Activated effector memory CD4-positive, alpha-beta T cell treated with Interleukin-2 at 50 U/mL for 16 hours (primary cell): ENCODE results near the gene SNCB.
"Not testable (repeated sequence)": the region's sequence is repeated elsewhere in the genome, so short reads cannot be mapped to it uniquely, and the experiment has no call there.

Experiments
- DNase-seq: peaks from one replicate; pipeline ENCODE4 v3.0.0-alpha.2; 2020

SNCB gene

DNA sequence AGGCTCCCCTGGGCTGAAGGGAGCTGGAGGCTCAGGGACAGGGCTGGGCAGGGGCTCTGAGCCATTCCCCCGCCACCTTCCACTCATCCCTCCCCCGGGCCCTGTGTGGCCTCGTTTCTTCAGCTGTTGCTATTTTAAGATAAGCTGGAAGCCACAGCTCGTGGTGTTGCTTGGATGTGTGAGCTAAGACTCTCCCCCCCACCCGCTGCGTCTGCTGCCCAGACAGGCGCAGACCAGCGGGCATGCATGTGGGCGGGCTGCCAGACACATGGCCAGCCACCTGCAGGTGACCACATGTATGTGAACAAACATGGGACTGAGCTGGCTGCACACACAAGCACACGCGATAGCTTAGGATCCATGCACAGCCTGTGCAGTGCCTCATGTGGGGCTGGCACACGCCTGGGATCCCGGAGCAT, 8.7 kb downstream of the SNCB start:
- no peak for DNase-seq

GRCh38 chr5:176620333-176620981, 9.9 kb downstream of the SNCB start:
- DNase-seq = no peak

- no peak for DNase-seq
These were observed 10.6 kb downstream of the SNCB start for GRCh38 chr5:176619569-176620332.

- peak; percentile 43 for DNase-seq
These were observed 11.1 kb downstream of the SNCB start for GRCh38 chr5:176619203-176619568.

GRCh38 chr5:176618783-176619182, 11.6 kb downstream of the SNCB start:
- no peak for DNase-seq

GRCh38 chr5:176616511-176616910, 13.8 kb downstream of the SNCB start:
- DNase-seq = no peak

- no peak for DNase-seq
These were observed 15.4 kb downstream of the SNCB start for GRCh38 chr5:176614805-176615478.

GRCh38 chr5:176612855-176613254, 17.5 kb downstream of the SNCB start:
- no peak for DNase-seq

GRCh38 chr5:176612008-176612407, 18.3 kb downstream of the SNCB start:
- DNase-seq = no peak

GRCh38 chr5:176611435-176611834, 18.9 kb downstream of the SNCB start:
- no peak for DNase-seq

GRCh38 chr5:176610435-176610773, 19.9 kb downstream of the SNCB start:
- DNase-seq = no peak

DNA sequence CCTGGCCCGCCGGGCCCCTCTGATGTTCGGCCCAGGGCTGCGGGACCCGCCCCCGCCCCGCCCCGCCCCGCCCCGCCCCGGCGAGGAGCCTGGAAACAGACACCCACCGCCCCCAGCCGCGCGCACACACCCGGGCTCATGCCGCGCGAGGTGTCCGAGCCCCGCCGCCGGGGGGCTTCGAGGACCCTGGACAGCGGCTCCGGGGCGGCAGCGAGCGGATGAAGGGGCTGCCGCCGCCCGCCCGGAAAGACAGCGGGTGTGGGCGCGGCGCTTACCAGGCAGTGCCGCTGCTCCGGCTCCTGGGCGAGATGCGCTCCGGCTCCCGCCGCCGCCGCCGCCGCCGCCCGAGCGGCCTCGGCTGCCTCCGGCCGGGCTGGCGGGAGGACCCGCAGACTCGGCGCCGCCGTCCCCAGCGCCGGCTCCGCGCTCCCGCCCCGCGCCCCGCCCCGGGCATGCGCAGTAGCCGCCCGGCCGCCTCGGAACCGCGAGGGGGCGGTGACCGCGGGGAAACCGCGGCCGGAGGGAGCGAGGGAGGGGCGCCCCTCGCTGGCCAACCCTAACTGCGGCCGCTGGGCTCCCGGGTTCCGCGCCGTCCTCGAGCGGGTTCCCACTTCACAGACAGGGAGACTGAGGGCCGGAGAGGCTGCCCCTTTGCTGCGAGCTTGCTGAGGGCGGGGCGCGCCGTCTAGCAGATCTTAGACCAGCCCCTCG, 20.5 kb downstream of the SNCB start, which contains the start of gene GPRIN1:
TSS of gene GPRIN1 (minus strand) at position 433 of the 711 bp plus-strand sequence. CDS start 10,322 bp downstream, outside the sequence.
- peak; percentile 42 for DNase-seq

DNA sequence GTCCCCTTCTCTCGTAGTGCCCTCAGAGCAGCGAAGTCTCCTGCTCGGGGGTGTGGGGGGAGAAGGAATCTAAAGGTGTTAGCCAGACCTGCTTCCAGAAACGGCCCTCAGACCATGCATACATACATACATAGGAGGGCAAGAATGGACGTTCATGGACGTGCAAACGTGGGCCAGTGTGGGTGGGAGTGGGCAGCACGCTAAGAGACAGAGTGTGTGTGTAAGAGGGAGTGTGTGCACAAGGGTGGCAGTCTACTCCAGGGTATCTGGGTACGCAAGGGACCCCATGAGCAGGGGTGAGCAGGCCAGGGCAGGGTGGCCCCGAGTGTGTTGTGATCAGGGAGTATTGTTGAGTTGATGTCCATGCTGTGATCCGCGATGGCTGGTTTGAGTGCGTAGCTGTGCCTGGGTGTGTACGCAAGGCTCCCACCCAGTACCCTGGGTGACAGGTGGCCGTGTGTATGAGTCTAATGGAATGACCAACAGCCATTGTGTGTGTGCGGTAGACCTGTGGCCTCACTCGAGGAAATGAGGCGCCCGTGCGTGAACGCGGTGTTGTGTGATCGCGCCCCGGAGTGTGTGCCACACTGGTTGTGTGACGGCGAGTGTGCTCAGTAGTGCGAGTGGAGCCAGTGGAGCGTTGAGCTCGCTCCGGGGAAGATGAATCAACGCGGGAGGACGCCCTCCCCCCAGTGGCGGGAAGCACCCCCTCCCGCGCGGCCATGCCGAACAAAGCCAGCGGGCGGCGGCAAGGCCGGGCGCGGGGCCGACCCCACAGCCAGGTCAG, 21.2 kb downstream of the SNCB start:
- no peak for DNase-seq

- DNase-seq = no peak
These were observed 22.1 kb downstream of the SNCB start for GRCh38 chr5:176608142-176608705.

- DNase-seq = no peak
These were observed 23.5 kb downstream of the SNCB start for GRCh38 chr5:176606875-176607274.

DNA sequence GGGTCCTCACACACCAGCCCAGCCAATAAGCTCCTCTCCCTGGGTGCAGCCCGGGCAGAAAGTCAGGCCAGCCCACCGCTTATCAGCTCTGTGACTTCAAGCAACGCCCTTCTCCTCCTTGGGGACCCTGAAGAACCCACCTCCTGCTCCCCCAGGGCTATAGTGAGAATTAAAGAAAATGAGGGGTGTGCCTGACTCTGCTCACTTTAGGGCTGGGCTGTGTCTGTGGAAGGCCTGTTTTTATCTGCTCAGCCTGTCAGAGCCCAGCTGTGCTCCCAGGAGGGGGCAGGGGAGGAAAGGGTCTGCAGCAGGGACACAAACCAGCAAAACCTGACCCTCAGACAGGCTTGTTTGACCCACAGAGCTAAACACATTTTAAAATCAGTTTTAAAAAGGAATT, 24.3 kb downstream of the SNCB start:
- DNase-seq = no peak

- no peak for DNase-seq
These were observed 27.2 kb downstream of the SNCB start for GRCh38 chr5:176603091-176603490.

GRCh38 chr5:176601901-176602482, 28.3 kb downstream of the SNCB start:
- no peak for DNase-seq

DNA sequence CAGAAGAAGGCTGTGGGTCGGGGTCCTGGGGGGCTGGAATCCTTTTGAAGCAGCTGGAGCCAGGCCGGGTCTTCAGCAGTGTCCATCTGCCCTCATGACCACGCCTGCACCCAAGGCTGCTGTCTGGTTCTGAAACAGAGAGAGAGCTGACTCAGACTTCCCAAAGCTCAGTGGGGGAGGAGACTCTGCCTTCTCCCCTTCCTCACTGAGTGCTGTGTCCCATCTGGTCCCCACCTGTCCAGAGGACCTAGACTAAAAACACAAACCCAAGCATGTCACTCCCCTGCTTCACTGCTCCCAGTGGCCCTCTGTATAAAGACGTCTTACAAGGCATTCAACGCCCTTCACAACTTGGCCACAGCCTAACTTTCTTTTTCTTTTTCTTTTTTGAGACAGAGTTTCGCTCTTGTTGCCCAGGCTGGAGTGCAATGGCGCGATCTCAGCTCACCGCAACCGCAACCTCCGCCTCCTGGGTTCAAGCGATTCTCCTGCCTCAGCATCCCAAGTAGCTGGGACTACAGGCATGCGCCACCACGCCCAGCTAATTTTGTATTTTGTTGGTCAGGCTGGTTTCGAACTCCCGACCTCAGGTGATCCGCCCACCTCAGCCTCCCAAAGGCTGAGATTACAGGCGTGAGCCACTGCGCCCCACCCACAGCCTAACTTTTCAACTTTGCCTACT, 30.4 kb downstream of the SNCB start:
- DNase-seq = not testable (repeated sequence)

DNA sequence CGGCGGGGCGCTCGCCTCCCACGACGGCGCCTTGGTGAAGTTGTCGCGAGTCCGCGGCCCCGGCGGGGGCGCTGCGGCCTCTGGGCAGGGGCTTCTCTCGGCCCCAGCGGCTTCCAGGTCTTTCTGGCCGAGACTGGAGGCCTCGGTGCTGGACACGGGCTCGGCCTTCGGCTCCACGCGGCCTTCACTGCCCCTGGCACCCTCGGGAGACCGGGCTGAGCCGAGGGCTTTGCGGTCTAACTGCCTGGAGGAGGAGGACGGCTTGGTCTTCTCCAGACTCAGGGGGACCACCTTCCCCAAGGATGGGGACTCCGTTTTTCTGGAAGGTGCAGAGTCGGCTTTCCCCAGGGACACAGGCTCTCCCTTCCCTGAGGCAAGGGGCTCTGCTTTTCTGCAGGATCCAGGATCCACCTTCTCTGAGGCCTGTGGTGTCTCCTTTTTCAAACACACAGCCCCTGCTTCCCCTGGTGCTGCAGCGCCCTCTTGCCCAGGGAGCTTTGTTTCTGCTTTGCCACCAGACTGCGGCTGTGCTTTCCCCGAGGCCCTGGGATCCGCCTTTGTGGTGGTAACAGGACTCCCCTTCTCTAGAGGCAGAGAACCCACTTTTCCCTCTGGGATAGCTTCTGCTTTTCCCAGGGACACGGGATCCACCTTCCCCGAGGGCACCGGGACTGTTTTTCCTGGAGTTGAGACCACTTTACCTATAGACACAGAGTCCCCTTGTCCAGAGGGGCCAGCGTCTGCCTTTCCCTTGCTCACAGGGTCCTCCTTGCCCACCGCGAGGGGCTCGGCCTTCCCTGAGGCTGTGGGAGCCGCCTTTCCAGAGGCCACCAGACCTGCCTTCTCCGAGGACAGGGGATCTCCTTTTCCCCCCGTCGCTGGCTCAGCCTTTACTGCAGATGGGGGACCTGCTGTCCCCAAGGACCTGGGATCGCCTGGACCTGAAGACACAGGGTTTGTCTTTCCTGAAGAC, 32.6 kb downstream of the SNCB start:
- DNase-seq = no peak
